Activated CD4-positive, CD25-positive, alpha-beta regulatory T cell treated with anti-CD3 and anti-CD28 coated beads, Interleukin-2, amount 50 U/mL, for 72 hours (primary cell): ENCODE results near the gene ANO8.

Source experiments
- DNase-seq: peaks from one replicate; pipeline ENCODE4 v3.0.0; 2021

Gene ANO8

DNA sequence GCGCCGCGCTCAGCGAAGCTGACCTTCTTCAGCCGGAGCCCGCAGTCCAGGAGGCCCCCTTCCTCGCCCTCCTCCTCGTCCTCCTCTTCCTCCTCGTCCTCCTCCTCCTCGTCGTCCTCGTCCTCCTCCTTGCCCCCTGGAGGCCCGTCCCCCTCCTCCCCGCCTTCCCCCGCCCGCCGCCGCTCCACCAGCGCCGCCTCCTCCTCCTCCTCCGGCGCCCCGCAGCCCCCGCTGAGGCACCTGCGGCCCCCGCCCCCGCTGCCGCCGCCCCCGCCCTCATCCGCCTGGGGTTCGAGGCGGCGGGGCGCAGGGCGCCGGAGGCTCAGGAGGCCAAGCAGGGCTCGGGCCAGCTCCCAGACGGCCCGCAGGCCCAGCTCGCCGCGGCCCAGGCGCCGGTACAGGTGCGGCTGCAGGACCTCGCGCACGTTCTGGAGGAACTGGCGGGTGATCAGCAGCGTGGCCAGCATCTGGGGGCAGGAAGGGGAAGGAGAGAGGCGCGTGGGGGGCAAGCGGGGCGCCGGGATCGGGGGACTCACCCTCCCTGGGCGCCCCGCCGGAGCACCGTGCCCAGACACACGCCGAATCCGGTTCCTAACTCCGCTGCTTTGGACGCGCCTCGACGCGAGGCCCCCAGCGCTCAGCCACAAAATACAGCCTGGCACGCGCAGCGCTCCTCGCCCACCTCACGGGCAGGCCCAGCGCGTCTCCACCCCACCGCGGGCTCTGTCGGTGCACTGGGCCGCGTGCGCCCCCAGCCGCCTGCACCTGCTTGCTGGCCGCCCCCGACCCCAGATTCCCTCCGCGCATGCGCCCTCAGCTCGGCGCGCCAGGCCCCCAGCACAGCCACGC lies 5.9 kb downstream of the ANO8 start:
- no peak for DNase-seq

DNA sequence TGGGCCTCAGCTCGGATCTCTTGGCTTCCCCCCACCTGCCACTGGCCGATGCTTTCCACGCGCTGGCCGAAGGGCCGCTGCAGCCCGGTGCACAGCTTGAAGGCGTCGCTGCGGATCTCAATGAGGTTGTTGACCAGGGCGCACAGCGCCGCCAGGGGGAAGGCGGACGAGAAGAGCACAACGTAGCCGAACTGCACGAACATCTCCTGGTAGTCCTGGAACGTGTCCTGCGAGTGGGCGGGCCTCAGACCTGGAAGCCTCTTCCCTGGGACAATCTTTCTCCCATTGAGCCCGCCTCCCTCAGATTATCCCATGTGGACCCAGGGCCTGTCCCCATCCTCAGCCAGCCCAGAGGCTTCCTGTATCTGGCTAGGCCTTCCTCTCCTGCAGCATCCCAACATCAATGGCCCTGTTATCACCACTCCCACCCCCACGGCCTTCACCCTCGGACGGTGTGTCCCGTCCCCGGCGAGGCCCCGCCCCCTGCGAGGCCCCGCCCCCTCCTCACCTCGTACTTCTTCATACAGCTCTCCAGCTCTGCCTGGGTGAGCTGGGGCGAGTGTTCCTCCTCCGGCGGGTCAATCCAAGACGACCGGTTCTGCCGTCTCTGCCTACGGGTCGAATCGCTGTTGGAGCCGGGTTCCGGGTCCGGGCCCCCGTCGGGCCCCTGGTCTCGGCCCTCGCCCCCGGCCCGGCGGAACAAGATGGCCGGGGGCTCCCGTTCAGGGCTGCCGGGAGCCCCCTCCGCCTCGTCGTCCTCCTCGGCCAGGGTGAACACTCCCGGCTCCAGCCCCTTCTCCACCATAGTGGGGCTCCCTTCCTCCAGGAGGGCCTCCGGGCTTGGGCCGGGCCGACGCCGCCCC lies 6.8 kb downstream of the ANO8 start:
- peak; percentile 55 for DNase-seq

DNA sequence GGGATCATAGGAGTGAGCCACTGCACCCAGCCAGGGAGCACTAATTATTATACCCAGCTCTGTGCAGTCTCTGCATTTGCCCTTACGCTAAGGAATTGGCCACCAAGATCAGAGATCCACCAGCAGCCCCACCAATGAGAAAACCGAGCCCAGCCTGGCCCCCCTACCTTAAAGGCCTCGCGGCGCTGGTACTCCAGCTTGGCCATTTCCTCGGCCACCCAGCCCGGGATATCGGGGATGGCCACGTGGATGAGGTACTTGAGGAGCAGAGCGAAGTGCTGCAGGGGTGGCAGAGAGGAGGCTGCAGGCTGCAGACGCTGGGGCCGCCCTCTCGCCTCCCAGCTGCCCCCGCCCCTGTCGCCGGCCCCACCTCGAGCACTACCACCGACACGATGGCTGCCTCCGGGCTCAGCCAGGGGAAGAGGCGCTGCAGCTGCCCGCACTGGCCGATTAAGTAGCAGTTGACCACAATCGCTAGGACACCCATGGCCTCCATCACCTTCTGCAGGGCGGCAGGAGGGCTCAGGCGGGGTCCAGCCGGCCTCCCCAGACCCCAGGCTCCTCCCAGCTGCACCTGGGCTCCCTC lies 7.5 kb downstream of the ANO8 start:
- no peak for DNase-seq

DNA sequence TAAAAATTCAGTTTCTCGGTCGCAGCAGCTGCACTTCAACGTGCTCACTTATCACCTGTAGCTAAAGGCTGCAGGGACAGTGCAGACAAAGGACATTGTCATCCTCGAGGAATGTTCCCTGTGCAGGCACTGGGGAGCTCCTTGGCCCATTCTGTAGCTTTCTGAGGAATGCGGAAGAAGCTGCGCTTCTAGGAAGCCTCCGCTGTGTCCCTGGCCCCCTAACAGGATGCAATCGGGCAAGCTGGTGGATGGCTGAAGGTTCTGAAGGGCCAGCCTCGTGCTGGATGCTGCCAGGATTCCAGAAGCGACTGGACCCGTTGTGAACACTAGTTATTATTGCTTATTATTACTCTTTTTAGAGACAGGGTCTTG lies 8.1 kb downstream of the ANO8 start:
- DNase-seq: no peak

DNA sequence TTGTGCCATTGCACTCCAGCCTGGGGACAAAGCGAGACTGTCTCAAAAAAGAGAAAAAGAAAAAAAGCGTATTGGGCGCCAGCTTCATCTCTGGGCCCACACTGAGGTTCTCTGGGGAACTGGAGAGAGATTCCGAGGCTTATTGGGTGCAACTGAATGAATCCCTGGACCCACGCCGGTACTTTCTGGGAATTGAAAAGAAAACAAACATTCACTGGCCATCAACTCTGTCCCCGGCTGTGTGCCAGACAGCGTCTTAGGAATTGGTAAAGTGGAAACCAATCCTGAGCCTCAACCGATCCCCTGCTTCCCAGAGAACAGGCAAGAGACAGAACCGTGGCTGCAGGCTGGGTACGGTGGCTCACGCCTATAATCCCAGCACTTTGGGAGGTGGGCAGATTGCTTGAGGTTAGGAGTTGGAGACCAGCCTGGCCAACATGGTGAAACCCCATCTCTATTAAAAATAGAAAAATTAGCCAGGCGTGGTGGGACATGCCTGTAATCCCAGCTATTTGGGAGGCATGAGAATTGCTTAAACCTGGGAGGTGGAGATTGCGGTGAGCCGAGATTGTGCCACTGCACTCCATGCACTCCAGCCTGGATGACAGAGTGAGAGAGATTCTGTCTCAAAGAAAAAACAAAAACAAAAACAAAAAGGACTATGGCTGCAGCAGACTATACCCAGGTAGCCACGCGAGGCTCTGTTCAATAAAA lies 8.6 kb downstream of the ANO8 start:
- no peak for DNase-seq

DNA sequence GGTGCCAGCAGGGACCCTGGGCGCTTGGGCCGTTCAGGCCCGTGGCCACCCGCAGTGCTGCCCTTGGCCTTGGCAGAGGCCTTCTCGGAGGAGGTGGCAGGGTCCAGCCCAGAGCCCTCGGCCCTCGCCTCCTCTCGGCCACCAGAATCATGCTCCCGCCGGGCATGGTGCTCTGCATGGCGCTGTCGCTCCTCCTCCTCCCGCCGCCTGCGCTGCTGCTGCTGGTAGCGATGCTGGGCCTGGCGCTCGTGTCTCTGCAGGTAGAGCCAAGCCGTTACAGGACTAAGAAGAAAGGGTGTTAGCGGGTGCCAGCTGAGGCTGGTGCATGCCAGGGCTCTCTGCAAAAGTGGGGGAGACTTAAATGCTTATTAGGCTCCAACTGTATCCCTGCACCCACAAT lies 9.5 kb downstream of the ANO8 start:
- no peak for DNase-seq

DNA sequence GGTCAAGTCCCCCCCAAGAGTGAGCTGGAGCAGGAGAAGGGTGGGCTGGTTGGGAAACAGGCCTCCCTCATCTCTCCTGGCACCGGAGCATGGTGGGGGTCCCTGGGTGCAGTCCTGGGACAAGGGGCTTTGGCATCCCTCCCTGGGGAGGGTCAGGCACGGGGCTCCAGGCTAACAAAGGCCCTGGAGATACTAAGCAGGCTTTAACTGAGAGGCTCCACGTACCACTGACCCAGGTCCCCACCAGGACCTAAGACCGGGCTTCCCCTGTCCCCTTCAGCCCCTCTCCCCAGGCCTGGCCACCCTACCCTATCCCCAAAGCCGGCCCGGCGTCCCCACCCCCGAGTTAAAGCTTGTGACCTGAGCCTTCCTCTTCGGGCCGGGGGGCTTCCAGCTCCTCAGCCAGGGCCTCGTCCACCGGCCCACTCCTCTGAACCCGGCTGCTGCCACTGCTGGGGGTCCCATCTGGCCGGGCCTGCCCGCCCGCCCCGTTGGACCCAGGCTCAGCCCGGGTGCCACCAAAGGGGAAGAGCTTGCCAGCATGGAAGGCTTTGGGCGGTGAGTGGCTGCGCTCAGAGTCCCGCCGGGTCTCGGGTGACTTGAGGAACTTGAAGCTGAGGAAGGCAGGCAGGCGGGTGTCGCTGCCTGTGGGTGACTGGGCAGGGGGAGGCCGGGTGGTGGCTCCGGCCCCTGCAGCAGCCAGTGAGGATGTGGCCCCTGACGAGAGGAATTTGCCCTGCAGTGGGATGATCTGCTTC lies 10.1 kb downstream of the ANO8 start:
- DNase-seq: no peak

DNA sequence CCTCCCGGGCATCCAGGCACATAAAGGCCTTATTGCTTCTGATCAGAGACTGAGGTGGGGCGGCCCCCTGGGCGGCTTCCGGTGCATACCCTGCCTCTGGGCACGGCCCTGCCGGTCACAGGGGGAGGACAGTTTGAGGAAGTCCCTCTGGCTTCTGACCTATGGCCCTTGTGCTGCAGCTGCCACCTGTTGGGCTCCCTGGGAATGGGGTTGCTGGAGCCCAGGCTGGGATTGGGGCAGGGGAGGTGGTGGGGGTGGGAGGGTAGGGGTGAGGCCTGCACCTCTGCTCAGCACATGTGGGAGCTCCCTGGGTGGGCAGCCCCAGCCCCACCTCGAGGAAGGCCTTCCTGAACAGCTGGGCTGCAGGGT lies 10.7 kb downstream of the ANO8 start:
- peak; percentile 51 for DNase-seq

DNA sequence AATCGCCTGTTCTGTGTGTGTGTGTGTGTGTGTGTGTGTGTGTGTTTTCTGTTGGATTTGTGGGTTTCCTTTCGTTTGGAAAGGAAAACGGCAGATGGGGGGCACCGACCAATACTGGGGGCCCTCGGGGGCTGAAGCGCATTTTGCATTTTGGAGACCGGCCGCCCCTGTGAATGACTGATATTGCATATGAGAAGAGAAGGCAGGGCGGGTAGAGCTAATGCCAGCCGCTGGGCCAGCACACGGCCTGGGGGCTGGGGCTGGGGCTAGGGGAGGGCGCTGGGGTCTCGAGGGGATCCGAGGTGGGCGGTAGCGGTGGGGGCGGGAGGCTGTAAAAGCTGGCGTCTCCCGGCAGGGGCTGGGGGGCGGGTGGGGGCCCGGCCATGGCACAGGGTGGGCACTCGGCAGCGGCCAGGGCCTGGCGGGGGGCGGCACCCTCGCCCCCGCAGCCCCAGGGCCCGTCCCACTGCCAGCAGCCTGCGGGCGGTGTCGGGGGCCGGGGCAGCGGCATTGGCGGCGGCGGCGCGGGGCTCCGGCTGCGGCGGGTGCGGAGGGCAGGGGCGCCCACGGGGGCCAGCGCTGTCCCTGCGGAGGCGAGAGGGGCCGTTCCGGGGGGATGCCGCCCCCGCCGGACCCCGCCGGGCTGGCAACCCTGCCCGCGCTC lies 11.2 kb downstream of the ANO8 start:
- no peak for DNase-seq

DNA sequence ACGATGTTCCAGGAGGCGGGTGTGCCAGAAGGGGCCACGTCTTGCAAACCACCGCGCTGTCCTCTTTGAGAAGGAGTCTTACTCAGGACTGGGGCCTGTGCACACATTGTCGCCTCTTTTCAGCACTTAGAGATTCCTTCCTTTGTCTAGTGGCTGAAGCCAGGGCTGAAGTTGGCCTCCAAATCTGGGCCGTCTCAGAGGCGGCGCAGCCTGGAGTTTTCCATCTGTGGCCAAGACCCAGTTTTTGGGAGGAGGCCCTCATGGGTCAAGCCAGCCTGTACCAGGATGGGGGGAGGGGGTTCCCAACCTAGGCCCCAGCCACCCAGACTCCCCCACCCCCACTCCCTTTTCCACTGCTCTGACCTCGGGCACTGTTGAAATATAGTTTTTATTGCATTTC lies 11.8 kb downstream of the ANO8 start:
- no peak for DNase-seq

DNA sequence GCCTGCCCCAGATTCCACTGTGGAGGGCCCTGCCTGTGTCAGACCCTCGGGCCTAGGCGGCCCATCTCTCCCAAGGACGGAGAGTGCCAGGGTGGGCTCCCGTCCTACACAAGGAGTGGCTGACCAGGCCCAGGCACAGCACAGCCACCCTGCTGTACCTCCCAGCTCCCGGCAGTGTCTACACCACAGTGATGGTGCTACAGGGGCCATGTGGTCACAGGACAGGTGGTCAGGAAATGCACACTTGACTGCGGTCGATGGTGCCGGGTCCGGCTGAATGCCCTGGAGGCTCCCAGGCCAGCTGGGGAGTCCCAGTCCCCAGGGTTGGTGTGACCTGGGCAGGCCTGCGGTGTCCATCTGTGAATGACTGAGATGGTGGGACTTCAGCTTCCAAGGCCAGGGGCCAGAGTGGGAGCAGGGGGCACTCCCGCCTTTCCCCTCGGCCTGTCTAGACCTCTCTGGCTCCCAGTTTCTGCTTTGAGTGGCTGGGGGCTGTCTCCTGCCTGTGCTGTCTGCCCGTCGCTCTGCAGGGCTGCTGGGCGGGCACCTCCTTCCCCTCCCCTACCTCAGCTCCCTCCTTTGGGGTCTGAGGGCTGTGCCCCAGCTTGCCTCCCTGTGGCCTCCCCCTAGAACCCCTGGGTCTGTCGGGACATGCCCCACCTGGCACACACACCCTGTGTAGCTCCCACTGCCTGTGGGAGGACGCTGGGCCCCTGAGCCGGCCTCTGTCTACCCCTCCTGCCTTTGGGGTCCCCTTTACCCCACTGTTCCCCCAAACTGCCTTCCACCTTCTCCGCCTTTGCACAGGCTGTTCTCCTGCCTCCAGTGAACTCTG lies 12.8 kb downstream of the ANO8 start:
- no peak for DNase-seq

DNA sequence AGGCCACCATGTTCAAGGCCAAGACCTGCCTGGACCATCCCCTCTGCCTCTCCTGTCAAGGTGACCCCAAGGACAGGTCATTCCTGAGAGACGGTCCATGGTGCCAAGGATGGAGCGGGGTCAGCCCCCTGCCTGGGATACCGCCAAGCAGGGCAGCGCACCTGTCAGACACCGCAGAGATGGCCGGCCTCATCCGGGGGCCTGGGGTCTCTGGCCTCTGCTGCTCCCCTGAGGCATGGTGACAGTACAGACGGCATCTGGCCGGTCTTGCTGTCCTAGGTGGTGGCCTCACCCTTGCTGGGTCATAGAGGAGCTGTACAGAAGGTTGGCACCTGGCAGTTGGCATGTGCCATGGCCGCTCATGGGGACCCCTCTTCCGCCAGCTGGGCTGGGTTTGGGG lies 14.2 kb downstream of the ANO8 start:
- no peak for DNase-seq

DNA sequence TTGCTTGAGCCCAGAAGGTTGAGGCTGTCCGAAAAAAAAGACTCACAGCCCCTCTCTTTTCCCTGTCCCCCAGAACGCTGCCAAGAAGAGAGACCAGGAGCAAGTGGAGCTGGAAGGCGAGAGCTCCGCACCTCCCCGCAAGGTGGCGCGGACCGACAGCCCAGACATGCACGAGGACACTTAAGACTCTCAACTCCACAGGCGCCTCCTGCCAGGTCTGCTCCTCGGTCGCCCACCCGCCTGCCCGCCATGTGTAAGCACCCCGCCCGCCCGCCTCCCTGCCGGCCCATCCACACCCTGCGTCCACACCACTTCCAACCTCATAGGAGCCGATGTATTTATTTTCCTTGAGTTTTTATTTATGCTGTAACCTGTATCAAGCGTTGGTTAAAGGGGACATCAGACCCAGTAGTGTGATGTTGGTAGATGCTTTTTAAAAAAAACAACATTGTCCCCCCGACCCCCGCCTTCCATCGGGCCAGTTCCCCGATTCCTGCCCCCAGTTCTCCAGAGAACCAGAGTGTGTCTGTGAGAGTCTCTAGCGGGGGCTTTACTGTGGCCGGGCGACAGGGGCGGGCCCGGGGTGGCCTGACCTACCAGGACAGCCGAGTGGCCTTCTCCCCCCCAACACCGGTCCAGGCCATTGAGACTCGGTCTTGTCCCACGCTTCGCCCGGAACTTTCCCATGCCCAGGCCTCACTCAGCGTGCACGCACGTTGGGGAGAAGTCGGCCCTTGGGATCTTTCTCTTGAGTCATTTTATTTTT lies 15.0 kb downstream of the ANO8 start:
- no peak for DNase-seq

DNA sequence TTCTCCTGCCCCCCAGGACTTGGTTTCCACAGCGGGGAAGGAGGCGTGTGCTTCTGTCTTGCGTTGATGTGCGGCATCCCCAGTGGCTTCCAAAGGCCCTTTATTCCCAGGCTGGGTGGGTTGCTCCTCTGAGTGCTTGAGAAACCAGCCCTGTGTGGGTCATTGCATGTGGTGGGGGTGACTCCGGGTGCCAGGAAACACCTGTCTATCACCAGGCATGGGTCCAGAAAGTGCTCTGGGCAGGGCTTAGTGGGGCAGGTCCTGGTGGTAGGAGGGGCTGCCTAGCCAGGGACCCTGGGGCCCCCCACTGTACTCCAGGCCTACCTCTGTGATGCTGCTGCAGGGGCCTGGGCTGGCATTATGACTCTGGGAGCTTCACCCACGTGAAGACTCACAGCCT lies 15.7 kb downstream of the ANO8 start:
- DNase-seq: no peak

DNA sequence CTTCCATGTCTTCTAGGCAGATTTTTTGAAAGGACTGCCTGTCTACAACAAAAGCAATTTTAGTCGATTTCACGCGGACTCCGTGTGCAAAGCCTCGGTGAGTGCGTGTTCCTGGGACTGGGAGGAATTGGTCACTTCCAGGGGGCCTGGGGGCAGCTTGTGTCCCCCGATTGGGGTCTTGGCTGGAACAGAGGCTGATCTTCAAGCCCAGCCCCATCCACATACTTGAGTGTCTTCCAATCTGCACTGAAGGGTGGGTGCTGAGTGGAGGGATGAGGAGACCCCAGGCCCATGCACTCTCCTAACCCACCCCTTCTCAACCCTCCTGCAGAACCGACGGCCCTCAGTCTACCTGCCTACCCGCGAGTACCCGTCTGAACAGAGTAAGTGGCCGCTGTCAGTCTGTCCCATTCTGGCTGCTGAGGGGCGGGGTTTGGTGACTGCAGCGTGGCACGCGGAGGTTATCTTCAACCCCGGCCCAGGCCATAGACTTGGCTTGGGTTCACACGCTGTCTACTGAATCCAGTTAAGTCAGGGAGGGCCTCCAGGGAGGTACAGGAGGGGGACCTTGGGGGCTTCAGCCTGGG lies 20.6 kb downstream of the ANO8 start:
- no peak for DNase-seq

DNA sequence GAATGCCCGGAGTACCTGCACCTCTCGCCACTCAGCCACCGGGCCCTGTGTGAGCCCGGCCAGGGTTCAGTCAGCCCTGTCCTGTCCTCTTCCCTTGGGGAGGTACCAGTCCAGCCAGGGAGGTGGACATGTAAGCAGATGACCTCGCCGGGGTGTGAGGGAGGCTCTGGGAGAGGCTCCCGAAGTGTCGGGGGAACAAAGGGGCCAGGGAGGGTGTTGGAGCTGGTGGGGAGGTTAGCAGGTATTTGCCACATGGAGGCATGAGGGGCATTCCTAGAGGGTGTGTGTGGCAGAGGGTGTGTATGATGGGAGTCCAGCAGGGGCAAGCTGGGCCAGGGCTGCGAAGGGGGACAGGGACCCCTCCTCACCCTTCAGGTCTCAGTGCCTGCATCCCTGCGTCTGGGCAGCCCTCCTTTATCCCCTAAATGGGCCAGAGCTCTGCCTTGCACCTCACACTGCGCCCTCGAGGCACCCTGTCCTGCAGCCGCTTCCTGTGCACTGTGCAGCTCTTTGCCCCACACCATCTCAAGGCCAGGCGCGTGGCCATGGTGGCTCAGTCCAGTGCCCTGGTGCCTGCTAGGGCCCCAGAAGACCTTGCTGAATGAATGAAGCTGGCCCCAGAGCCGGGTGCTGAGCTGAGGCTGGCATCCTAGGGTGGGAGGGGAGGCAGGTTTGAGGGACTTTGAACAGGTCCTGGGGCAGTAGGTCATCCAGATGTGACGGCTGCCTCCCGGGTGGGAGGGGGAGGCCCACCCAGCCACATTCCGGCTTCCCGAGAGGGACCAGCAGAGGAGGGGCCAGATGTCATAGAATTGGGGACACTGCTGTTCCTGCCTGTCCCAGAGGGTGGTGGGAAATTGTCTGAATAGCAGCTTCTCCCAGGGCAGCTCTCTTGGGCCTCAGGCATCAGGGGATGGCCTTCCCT lies 22.2 kb downstream of the ANO8 start:
- no peak for DNase-seq

DNA sequence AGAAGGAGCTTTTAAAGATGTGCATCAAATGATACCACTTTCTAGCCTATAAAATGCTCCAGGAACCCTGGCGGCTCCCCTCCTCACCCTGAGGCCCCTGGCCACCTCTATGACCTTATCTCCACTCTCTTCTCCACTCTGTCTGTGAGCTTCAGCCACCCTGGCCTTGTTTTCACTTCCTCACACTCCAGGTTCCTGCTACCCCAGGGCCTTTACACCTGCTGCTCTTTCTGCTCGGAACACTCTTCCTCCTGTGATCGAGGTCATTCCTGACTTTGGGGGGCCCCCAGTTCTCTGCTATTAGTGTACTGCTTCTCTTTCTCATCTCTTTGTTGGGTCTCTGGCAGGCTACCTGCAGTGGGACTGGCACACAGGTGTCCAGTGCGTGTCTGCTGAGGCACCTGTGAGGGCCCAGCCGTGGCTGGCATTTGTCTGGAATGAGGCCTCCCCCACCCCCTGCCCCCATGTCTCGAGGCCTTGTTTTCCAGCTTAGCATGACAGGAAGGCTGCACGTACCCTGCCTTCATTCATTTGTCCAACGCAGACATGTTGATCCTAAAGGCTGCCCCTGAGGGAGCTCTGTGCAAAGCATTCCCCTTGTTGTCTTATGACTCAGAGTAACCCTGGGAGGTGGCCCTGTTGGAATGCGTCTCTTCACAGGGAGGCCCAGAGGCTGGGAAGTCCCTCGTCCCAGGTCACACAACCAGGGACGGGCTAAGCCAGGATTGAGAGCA lies 23.0 kb downstream of the ANO8 start:
- no peak for DNase-seq

DNA sequence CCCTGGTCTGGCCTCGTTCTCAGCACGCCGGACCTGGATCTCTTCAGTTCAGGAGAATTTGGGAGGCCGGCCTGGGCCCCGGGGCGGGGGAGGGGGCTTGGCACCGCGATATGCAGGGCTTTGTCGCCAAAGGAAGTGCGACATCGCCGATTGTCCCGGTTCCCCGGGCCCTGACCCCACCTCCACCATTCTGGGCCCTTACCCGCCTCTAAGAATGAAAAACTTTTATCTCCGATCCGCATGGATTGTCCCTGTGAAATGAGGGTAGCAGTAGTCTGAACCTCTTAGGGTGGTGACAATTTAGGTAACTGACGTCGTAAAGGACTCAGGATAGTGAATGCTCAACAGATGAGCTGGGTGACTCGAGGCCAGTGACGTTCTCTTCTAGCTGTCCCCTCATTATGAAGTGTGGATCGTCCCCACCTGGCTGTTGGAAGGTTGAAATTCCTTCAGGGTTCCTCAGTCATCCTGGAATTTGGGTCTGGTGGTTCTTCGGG lies 24.6 kb downstream of the ANO8 start:
- DNase-seq: no peak
